A549 (cell line): Measurements from ENCODE around the gene SPEF1. TPM values are rescaled to one million over a fixed set of nuclear protein-coding genes. Genes with fewer than 3 reads are reported as not detected.

ENCODE experiments used
- ATAC-seq, 2 experiments: fragments of 200-7000 bp in 1 of 2; fragments of >200 bp in 1 of 2; cut with Nextera tagmentation in 1 of 2; cut with Tn5 transposase in 1 of 2; 3 replicates each; pipeline versions ENCODE4 v1.8.0 to v1.9.1; 2018 to 2020; ENCODE audit warnings: mild to moderate bottlenecking in 1 of 2, moderate library complexity in 1 of 2
- CTCF ChIA-PET: fragments of 300-600 bp; sonication (Branson Sonifier 250); formaldehyde crosslinking; extraction: SDS; loops from one replicate; lab custom pipeline; 2021; ENCODE audit warnings: antibody characterized with exemption, inconsistent platforms; lab: Yijun Ruan, JAX
- POLR2A ChIA-PET: fragments of 350-600 bp; formaldehyde crosslinking; extraction: SDS; loops from one replicate; lab custom pipeline; 2021; ENCODE audit warnings: antibody characterized with exemption, inconsistent platforms; lab: Yijun Ruan, JAX
- DNase-seq, 2 experiments: peaks; one replicate each; pipeline versions ENCODE4 v3.0.0 to v3.0.0-alpha.2; 2011 to 2016; ENCODE audit warnings: low read depth in 1 of 2, low spot score in 1 of 2
- FAIRE-seq: peaks from 2 replicates; lab custom pipeline; 2011; peaks lifted over from hg19 to GRCh38; lab: Jason Lieb, UNC
- H3K27ac ChIP-seq, 2 experiments: fragments of >200 bp; sonication (Bioruptor Twin); formaldehyde crosslinking; 3 replicates each; pipeline ENCODE4 v1.5.1; 2016 to 2017
- H3K4me1 ChIP-seq: fragments of >200 bp; sonication (Bioruptor Twin); formaldehyde crosslinking; 3 replicates; pipeline ENCODE4 v1.6.1; 2016
- H3K4me2 ChIP-seq: fragments of >200 bp; sonication (Bioruptor Twin); formaldehyde crosslinking; 3 replicates; pipeline ENCODE4 v1.6.1; 2016
- H3K4me3 ChIP-seq: fragments of >200 bp; sonication (Bioruptor Twin); formaldehyde crosslinking; 3 replicates; pipeline ENCODE4 v1.5.1; 2016
- H3K9me3 ChIP-seq: fragments of >200 bp; sonication (Bioruptor Twin); formaldehyde crosslinking; 3 replicates; pipeline ENCODE4 v1.6.1; 2016
- CBX2 ChIP-seq: fragments of 200-600 bp; sonication (generic); IDR thresholded peaks from 2 replicates; pipeline ENCODE4 v1.6.1; 2016; ENCODE audit warnings: low read depth, mild to moderate bottlenecking, borderline replicate concordance
- CBX8 ChIP-seq: fragments of 200-600 bp; sonication (generic); IDR thresholded peaks from 2 replicates; pipeline ENCODE4 v1.6.1; 2016
- E2F6 ChIP-seq: IDR thresholded peaks from 2 replicates; pipeline ENCODE4 v1.6.1; 2012; ENCODE audit warnings: low read depth, borderline replicate concordance
- EHF ChIP-seq: fragments of 250-450 bp; sonication (Bioruptor Pico); IDR thresholded peaks from 2 replicates; pipeline ENCODE4 v1.5.0; 2020; ENCODE audit warnings: mild to moderate bottlenecking
- ESRRA ChIP-seq: fragments of 150-350 bp; IDR thresholded peaks from 2 replicates; pipeline ENCODE4 v1.6.1; 2014; ENCODE audit warnings: mild to moderate bottlenecking, low read length, borderline replicate concordance
- GATA3 ChIP-seq: IDR thresholded peaks from 2 replicates; pipeline ENCODE4 v1.6.1; 2012; ENCODE audit warnings: borderline replicate concordance
- HDAC2 ChIP-seq: fragments of 200-600 bp; sonication (generic); IDR thresholded peaks from 2 replicates; pipeline ENCODE4 v1.6.1; 2016
- HOXB5 ChIP-seq: fragments of 250-450 bp; sonication (Bioruptor Pico); IDR thresholded peaks from 2 replicates; pipeline ENCODE4 v1.5.0; 2020; ENCODE audit warnings: mild to moderate bottlenecking, moderate library complexity
- JUN ChIP-seq, 2 experiments: fragments of >200 bp; sonication (Bioruptor Twin); formaldehyde crosslinking; IDR thresholded peaks; 2 replicates in 1 of 2; 3 replicates in 1 of 2; pipeline ENCODE4 v1.6.1; 2016 to 2017
- KDM1A ChIP-seq: fragments of 200-600 bp; sonication (generic); IDR thresholded peaks from 2 replicates; pipeline ENCODE4 v1.6.1; 2016; ENCODE audit warnings: low read depth, mild to moderate bottlenecking
- MAX ChIP-seq: IDR thresholded peaks from 2 replicates; pipeline ENCODE4 v1.6.1; 2012
- MYC ChIP-seq: IDR thresholded peaks from 2 replicates; pipeline ENCODE4 v1.6.1; 2012; ENCODE audit warnings: mild to moderate bottlenecking, inconsistent platforms, low read length, improper control_type of control experiment, borderline replicate concordance
- NFE2L2 ChIP-seq: fragments of 150-350 bp; conservative IDR thresholded peaks from 2 replicates; pipeline ENCODE4 v1.6.1; 2014; ENCODE audit warnings: low read length
- NPAS2 ChIP-seq: fragments of 250-450 bp; sonication (Bioruptor Pico); IDR thresholded peaks from 2 replicates; pipeline ENCODE4 v1.8.0; 2022; ENCODE audit warnings: mild to moderate bottlenecking, moderate library complexity, borderline replicate concordance
- PBX3 ChIP-seq: IDR thresholded peaks from 2 replicates; pipeline ENCODE4 v1.6.1; 2012
- POLR2A ChIP-seq: IDR thresholded peaks from 2 replicates; pipeline ENCODE4 v1.6.1; 2012; ENCODE audit warnings: mild to moderate bottlenecking, low read length
- RAD21 ChIP-seq, 2 experiments: fragments of >200 bp in 1 of 2; sonication (Bioruptor Twin) in 1 of 2; formaldehyde crosslinking in 1 of 2; IDR thresholded peaks in 1 of 2; conservative IDR thresholded peaks in 1 of 2; 2 replicates in 1 of 2; 3 replicates in 1 of 2; pipeline ENCODE4 v1.6.1; 2012 to 2018; ENCODE audit warnings: inconsistent platforms in 1 of 2
- RARB ChIP-seq: fragments of 250-450 bp; sonication (Bioruptor Pico); IDR thresholded peaks from 2 replicates; pipeline ENCODE4 v1.8.0; 2021; ENCODE audit warnings: mild to moderate bottlenecking, moderate library complexity
- RCOR1 ChIP-seq: fragments of 150-350 bp; IDR thresholded peaks from 2 replicates; pipeline ENCODE4 v1.6.1; 2014; ENCODE audit warnings: antibody characterized with exemption, low read length, low read depth
- RFX5 ChIP-seq: fragments of 450-650 bp; IDR thresholded peaks from 2 replicates; pipeline ENCODE4 v1.7.1; 2014; ENCODE audit warnings: antibody characterized with exemption, mild to moderate bottlenecking, moderate library complexity
- RNF2 ChIP-seq: fragments of 200-600 bp; sonication (generic); IDR thresholded peaks from 2 replicates; pipeline ENCODE4 v1.6.1; 2016; ENCODE audit warnings: low read depth, mild to moderate bottlenecking, antibody characterized with exemption, moderate library complexity, borderline replicate concordance
- USF2 ChIP-seq: fragments of 450-650 bp; IDR thresholded peaks from 2 replicates; pipeline ENCODE4 v1.6.1; 2014; ENCODE audit warnings: antibody characterized with exemption
- ZNF302 ChIP-seq: fragments of 250-450 bp; sonication (Bioruptor Pico); IDR thresholded peaks from 2 replicates; pipeline ENCODE4 v1.9.0; 2021; ENCODE audit warnings: inconsistent platforms, mild to moderate bottlenecking, moderate library complexity
- WGBS: methylation state at CpG from one replicate; pipeline ENCODE4 v1.1.6; 2017; ENCODE audit errors: missing lambda C conversion rate; 5-methylcytosine and 5-hydroxymethylcytosine counted together
- polyA plus RNA-seq, 4 experiments: library from polyadenylated mRNA; depleted of rRNA in 3 of 4; stranded (reverse); fragments of >200 nt; fragmentation: RNase III in 1 of 4; extraction: RNeasy Plus Mini Kit Qiagen cat#74134 plus additional on column Dnase treatment in 1 of 4; gene quantifications; 2 replicates in 3 of 4; 3 replicates in 1 of 4; pipeline ENCODE4 v1.2.3, GENCODE V29; 2011 to 2017
- TF ChIP-seq, protein P1 (sequence below): fragments of >200 bp; sonication (Bioruptor Twin); formaldehyde crosslinking; IDR thresholded peaks from 2 replicates; pipeline ENCODE4 v1.6.1; 2016
- TF ChIP-seq, protein P2 (sequence below): fragments of 250-450 bp; sonication (Bioruptor Pico); IDR thresholded peaks from 2 replicates; pipeline ENCODE4 v1.5.0; 2020; ENCODE audit warnings: low read depth, mild to moderate bottlenecking, moderate library complexity
- TF ChIP-seq, protein P3 (sequence below): fragments of >200 bp; sonication (Bioruptor Twin); formaldehyde crosslinking; IDR thresholded peaks from 3 replicates; pipeline ENCODE4 v1.6.1; 2016
- TF ChIP-seq, protein P4 (sequence below): fragments of 200-600 bp; sonication (generic); IDR thresholded peaks from 2 replicates; pipeline ENCODE4 v1.6.1; 2016; ENCODE audit warnings: antibody characterized with exemption, mild to moderate bottlenecking, moderate library complexity

Gene SPEF1
- polyA plus RNA-seq, 2 of the 4 experiments (the other 2 are of a cell fraction) = 0.41 to 1.3 TPM

DNA sequence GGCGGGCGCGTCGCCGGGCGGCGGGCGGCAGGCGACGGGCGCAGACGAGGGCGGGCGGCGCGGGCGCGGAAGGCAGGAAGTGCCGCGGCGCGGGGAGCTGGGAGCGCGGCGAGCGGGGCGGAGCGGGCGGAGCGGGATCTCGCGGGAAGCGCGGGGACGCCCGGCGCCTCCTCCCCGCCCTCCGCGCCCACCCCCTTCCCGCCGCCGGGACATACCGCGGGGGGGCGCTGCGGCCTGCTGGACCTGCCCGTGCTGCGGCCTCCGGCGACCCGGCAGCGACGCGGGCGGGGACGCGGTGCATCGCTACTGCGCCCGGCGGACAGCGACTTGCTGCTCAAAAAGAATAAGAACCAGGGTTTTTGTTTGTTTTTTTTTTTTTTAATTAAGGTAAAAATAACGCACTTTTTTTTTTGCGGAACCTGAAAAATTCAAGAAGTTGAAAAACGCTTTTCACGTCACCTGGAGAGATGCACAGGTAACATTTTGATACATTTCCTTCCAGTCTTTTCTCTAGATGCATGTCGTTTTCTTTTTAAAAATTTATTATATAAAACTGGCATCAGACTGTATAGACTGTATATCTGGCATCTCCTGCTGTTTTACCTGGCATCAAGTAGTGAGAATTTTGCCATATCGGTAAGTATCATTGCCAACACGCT, 5.5 kb upstream of the SPEF1 start, which contains the start of gene CENPB (continued):
- TF ChIP-seq ZNF302 (no peak), RFX5 (no peak), JUN (IDR thresholded peaks at IDR 0.05) (peak; percentile 77 to 83; a peak in 3 of 5 replicates), USF2 (no peak), EHF (CRISPR knock-in tag) (no peak), RAD21 (conservative IDR thresholded peaks at IDR 0.05 in 1 of 2, IDR thresholded peaks at IDR 0.05 in 1 of 2) (peak; percentile 81 to 99), NPAS2 (no peak), PBX3 (no peak), CBX2 (no peak), MAX (no peak), RARB (CRISPR knock-in tag) (no peak), GATA3 (no peak), KDM1A (no peak)
- TF ChIP-seq, protein P1, sequence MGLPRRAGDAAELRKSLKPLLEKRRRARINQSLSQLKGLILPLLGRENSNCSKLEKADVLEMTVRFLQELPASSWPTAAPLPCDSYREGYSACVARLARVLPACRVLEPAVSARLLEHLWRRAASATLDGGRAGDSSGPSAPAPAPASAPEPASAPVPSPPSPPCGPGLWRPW = no peak
- TF ChIP-seq, protein P2, sequence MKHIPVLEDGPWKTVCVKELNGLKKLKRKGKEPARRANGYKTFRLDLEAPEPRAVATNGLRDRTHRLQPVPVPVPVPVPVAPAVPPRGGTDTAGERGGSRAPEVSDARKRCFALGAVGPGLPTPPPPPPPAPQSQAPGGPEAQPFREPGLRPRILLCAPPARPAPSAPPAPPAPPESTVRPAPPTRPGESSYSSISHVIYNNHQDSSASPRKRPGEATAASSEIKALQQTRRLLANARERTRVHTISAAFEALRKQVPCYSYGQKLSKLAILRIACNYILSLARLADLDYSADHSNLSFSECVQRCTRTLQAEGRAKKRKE = no peak
- TF ChIP-seq, protein P3, sequence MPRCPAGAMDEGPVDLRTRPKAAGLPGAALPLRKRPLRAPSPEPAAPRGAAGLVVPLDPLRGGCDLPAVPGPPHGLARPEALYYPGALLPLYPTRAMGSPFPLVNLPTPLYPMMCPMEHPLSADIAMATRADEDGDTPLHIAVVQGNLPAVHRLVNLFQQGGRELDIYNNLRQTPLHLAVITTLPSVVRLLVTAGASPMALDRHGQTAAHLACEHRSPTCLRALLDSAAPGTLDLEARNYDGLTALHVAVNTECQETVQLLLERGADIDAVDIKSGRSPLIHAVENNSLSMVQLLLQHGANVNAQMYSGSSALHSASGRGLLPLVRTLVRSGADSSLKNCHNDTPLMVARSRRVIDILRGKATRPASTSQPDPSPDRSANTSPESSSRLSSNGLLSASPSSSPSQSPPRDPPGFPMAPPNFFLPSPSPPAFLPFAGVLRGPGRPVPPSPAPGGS = peak; percentile 65; the same call in 1 of the 3 replicates
- TF ChIP-seq, protein P4, sequence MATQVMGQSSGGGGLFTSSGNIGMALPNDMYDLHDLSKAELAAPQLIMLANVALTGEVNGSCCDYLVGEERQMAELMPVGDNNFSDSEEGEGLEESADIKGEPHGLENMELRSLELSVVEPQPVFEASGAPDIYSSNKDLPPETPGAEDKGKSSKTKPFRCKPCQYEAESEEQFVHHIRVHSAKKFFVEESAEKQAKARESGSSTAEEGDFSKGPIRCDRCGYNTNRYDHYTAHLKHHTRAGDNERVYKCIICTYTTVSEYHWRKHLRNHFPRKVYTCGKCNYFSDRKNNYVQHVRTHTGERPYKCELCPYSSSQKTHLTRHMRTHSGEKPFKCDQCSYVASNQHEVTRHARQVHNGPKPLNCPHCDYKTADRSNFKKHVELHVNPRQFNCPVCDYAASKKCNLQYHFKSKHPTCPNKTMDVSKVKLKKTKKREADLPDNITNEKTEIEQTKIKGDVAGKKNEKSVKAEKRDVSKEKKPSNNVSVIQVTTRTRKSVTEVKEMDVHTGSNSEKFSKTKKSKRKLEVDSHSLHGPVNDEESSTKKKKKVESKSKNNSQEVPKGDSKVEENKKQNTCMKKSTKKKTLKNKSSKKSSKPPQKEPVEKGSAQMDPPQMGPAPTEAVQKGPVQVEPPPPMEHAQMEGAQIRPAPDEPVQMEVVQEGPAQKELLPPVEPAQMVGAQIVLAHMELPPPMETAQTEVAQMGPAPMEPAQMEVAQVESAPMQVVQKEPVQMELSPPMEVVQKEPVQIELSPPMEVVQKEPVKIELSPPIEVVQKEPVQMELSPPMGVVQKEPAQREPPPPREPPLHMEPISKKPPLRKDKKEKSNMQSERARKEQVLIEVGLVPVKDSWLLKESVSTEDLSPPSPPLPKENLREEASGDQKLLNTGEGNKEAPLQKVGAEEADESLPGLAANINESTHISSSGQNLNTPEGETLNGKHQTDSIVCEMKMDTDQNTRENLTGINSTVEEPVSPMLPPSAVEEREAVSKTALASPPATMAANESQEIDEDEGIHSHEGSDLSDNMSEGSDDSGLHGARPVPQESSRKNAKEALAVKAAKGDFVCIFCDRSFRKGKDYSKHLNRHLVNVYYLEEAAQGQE = peak; percentile 83

DNA sequence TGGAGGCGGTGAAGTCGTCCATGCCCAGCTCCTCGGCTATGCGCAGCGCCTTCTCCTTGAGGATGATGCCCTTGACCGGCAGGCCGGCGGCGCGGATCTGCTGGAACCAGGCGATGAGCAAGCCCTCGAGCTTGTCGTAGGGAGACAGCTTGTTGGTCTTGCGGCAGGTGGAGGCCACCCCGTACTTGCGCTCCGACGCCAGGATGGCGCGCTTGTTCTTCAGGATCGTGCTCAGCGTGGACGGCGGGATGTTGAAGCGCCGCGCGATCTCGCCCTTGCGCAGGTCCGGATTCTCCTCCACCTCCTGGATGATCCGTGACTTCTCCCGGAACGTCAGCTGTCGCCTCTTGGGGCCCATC, 4.9 kb upstream of the SPEF1 start:
- TF ChIP-seq E2F6 (peak; percentile 90), CBX2 (no peak), RCOR1 (no peak), POLR2A (no peak), CBX8 (no peak), HDAC2 (no peak), HOXB5 (CRISPR knock-in tag) (no peak), MAX (peak; percentile 93), RNF2 (peak; percentile 66; the same call in 1 of the 2 replicates), NFE2L2 (no peak), JUN (IDR thresholded peaks at IDR 0.05) (no peak), MYC (no peak), ESRRA (0 out of 2 replicates have a peak, but pooled peaks have one; percentile 14), EHF (CRISPR knock-in tag) (no peak), RARB (CRISPR knock-in tag) (no peak)
- TF ChIP-seq, protein P2 = 0 out of 2 replicates have a peak, but pooled peaks have one; percentile 37
- ChIA-PET POLR2A (interaction anchor here (0.6 to 3.0 kb wide), 10 partner anchors 9 to 299 kb away, joined by 3 to 40 read pairs (median 5); partner anchors contain the start of genes ADISSP and AP5S1), CTCF (interaction anchor here (0.6 to 56.5 kb wide), 21 partner anchors 9 to 286 kb away, joined by 3 to 1634 read pairs (median 6); partner anchors contain the start of genes ADISSP, CDC25B and HSPA12B)
- FAIRE-seq (peak; percentile 87), DNase-seq (peak in 1 of 2 experiments; percentile 80), ATAC-seq (peak; percentile 24 to 52)
- Histone ChIP-seq H3K4me1 (peaks cover 43% of the 10 kb centered on the region), H3K9me3 (no peaks in the 10 kb centered on the region), H3K27ac (peak overlapping the region; percentile 88 to 96), H3K4me2 (peak overlapping the region; percentile 97), H3K4me3 (peak overlapping the region; percentile 86)
- 1% methylated on average over 28 of the region's 35 CpGs for WGBS
